AG09319 (cell line): ENCODE measurements around the gene CLRN3.

Experiments used
- DNase-seq: peaks from one replicate; pipeline ENCODE4 v3.0.0-alpha.2; 2010; ENCODE audit warnings: low read depth; ENCODE audit errors: extremely low read depth
- TF ChIP-seq, protein P1 (sequence below): IDR thresholded peaks from 2 replicates; pipeline ENCODE4 v1.5.1; 2011; ENCODE audit warnings: low read depth, mild to moderate bottlenecking, inconsistent platforms, low read length, moderate library complexity

CLRN3 gene

DNA sequence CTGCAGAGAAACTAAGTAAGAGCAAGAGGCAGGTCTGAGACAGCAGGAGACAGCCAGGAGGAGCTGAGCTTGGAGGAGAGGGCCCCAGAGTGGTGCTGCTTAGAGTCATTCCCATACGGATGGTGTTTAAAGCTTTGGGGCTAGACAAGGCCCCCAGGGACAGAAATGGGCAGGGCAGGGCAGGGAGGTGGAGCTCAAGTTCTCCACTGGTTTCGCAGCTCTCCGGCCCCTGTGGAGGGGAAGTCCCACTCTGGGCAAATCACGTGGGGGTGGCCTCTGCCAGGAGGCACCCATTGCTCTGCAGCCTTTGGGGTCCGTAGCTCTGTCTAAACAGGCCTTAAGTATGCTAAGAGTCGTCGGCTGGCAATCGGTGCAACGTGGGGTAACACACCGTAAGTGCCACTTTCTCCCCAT, 13.1 kb upstream of the CLRN3 start:
- DNase-seq: no peak
- TF ChIP-seq, protein P1, sequence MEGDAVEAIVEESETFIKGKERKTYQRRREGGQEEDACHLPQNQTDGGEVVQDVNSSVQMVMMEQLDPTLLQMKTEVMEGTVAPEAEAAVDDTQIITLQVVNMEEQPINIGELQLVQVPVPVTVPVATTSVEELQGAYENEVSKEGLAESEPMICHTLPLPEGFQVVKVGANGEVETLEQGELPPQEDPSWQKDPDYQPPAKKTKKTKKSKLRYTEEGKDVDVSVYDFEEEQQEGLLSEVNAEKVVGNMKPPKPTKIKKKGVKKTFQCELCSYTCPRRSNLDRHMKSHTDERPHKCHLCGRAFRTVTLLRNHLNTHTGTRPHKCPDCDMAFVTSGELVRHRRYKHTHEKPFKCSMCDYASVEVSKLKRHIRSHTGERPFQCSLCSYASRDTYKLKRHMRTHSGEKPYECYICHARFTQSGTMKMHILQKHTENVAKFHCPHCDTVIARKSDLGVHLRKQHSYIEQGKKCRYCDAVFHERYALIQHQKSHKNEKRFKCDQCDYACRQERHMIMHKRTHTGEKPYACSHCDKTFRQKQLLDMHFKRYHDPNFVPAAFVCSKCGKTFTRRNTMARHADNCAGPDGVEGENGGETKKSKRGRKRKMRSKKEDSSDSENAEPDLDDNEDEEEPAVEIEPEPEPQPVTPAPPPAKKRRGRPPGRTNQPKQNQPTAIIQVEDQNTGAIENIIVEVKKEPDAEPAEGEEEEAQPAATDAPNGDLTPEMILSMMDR: no peak

DNA sequence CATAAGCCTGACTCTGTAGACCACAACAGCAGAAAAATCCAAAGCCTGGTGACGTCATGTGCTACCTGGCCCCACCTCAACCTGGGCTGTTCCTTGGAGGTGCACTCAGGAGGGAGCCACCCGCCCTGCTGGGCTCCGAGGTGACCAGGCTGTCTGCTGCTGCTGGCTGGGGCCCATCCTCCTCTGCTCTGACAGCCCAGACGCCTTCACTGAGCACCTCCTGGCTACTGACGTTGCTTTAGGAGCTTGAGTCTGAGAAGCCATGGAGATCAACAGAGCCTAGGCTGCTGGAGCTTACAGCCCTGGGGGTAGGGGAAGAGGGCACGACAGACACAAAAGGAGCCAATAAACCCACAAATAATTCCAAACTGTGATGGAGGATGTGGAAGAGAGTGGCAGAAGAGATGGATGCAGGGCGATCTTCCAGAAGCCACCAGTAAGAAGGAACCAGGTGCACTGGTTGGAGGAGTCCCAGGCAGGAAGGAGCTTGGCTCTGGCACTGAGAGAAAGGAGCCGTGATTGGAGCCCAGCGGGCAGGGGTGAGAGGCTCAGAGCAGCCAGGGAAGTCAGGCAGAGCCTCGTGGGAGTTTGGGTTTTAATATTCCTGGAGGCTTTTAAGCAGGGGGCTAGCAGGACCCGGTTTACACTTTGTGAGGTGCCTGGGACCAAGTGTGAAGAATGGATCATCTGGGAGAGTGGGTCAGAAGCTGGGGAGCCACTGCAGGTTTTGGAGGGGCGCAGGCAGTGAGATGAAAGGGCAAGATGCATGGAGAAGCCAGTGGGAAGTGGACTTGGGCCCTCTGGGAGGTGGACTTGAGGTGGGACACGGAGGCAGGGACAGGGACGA, 12.5 kb upstream of the CLRN3 start:
- TF ChIP-seq, protein P1: no peak
- DNase-seq: no peak

DNA sequence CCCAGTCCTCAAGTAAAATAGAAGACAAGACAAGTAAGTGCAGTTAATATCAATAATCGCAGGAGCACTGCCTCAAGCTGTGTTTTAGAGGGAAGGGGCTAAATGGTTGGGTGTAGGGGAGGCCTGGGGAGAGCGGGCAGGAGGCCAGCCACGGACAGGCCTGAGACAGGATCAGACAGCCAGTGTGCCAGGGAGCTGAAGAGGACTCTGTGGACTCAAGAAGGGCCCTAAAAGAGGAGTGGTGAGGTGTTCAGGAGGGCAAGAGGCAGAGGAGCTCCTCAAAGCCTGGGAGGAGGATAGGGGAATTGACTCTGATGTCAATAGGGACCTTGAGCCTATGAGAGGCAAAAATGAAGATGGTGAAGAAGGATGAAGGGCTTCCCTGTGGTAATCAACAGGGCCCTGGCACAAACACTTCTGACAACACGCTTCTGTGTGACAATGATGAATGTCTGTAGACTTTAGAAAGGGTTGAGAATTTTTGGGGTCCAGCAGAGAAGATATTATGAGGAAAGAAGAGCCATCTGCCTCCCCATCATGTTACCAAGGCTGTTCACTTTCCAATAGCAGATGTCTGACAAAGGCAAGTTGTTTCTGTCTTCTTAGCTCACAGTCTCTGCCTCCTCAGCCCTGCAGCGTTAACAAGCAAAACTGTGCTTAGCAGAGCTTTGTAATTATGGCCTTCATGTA, 11.7 kb upstream of the CLRN3 start:
- no peak for DNase-seq
- TF ChIP-seq, protein P1: no peak

DNA sequence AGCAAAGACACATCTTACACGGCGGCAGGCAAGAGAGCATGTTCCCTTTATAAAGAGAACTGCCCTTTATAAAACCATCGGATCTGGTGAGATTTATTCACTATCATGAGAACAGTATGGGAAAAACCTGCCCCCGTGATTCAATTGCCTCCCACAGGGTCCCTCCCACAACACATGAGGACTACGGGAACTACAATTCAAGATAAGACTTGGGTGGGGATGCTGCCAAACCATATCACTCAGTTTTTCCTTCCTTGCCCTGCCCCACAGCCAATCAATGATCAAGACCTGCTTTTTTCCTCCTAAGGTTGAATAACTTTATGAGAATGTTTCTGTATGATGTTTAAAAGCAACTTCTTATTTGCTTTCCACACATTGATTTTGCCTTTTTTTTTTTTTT, 11.0 kb upstream of the CLRN3 start:
- DNase-seq: no peak
- TF ChIP-seq, protein P1: no peak

DNA sequence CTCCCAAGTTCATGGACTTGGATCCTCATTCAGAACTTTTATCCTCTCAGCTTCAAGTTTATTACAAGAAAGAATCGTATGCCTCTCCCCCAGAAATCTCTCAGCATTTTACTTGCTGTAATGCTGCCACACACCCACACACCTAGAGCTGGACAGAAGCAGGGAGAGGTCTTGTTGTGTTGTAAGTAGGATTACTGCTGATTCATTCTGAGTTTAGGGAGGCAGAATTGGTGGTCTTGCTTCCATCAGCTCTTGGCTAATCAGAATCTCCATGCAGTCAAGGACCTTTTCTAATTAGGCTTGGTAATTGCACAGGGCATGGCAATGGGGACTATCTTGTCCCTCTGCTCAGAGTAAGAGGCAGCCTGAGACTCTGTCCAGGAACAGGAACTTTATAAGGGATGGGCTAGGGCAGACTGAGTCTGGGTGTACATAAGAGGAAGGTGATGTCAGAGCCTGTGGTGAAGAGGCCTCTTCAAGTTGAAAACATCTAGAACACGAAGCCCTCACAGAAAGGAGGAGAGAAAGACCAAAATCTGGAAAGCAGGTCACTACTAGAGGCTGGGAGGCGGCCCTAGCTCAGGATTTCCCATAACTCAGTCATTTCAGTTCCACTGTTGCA, 7.1 kb upstream of the CLRN3 start:
- TF ChIP-seq, protein P1: no peak
- no peak for DNase-seq

DNA sequence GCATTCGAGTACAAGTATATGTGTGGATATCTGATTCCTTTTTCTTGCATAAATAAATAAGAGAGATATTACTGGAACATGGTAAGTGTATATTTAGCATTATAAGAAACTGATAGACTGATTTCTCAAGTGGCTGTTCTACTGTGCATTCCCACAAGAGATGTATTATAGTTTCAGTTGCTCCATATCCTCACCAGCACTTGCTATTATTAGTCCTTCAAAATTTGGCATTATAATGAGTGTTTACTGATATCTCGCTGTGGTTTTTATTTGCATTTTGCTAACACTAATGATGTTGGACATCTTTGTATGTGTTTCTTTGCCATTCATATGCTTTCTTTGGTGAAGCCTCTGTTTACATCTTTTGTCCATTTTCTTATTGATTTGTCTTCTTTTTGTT, 4.4 kb upstream of the CLRN3 start:
- DNase-seq: no peak
- TF ChIP-seq, protein P1: no peak

DNA sequence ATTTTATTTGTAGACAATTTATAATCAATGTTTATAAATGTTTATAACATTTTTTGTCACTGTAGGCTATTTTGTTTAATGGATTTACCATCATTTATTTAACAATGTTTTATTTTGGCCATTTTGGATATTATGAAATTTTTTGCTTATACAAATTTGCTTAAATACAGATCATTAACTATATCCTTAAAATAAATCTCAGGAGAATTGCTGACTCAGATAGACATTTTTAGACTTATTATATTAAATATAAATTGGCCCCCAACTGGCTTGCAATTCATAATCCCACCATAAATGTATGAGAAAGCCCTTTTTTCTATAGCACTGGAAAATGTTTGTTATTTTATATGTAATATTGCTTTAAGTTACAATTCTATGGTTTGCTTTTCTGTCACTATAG, 3.8 kb upstream of the CLRN3 start:
- TF ChIP-seq, protein P1: no peak
- DNase-seq: no peak
